Colon (tissue), 2 donors: ENCODE measurements around the gene C12orf42.
"Not testable (repeated sequence)": the region's sequence is repeated elsewhere in the genome, so short reads cannot be mapped to it uniquely, and the experiment has no call there.

ENCODE experiments used
- FAIRE-seq: peaks from 2 replicates; lab custom pipeline; 2012; peaks lifted over from hg19 to GRCh38; lab: Jason Lieb, UNC
- donor health status: control.
- donor health status: control.

Gene C12orf42

DNA sequence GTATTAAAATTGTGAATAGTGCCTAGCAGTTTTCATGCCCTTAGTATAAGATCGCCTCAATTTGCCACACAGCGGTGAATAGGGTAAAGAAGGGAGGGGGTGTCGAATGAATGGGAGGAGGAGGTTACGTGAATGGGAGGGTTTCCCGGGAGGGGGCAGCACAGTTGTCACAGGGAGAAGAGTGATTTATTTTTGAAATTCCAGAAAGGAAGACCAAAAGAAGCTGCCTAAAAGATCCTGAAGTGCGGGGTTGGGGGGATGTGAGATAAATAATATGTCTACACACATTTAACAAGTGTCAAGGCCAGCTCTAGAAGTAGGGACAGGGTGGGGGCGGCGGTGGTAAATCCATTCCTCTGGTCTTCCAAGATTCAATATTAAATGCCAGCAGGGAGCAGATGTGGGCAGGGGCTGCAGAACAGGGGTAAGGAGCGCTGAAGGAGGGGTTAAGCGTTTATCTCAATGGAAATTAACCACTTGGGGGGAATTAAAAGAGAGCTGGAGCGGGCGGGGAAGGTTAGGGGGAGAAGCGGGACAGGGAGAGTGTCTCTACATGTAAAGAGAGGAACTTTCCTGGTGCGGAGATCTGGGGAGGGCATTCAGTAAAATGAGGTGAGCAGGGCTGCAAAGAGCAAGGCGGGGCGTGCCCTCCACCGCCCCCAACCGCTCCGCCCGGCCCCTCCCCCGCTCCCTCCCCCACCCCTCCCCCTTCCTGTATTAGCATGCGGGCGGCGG, 867 bp downstream of the C12orf42 start:
- no peak for FAIRE-seq

DNA sequence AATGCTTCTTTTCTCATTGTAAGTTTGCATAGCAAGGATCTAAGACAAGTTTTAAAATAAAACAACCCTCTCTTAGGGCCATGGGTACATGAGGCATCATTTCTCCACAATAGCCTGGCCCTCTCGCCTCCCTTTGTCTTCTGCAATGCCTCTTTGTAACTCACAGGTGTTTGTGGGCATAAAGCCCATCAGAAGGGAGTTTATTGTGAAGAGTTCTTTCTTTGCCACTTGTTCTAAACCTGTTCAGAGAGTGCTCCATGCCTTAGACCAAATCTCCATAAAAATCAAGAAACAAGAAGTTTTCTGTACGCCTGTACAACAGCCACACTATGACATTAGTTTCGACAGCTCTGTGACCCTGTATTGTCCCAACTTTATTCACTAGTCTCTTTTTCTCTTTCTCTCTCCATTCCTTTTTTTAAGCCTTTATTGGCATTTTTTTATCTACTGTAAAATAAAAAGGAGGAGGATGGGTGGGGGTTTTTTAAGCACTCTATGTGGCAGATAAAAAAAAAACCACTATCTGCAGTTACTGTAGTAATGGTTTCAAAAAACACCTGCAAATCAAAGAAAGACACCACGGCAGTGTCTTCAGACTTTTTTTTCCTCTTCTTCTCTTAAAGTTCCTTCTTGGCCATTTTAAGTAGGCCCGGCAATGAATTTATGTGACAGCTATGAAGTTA, 1.6 kb downstream of the C12orf42 start:
- FAIRE-seq = no peak

DNA sequence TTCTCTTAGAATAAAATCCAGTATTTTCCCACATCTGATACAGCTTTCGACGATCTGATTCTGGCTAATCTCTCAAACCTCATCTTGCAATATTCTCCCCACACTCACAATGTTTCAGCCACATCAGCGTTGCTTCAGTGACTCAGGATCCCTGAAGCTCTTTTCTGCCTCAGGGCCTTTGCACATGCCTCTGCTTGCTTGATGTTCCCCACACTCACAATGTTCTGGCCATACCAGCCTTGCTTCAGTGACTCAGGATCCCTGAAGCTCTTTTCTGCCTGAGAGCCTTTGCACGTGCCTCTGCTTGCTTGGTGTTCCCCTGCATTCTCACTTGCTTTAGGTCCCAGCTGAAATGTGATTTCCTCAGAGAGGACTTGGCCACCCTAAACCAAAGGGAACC, 2.6 kb downstream of the C12orf42 start:
- no peak for FAIRE-seq

DNA sequence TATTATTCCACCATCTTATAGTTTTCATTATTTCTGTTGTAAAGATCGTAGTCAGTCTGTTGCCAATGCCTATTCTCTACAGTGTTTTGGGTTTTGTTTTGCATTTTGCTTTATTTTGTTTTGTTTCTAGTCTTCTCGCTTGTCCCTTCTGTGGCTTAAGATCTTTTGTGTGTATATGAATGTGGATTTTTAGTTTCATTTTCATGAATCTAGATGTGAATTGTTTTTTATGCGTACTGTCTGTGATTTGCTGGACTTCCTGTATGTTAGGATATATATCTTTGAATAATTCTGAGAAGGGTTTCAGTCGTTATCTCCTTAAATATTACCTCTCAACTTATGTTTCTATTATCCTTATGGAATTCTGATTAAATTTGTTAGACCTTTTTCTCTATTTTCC, 13.4 kb downstream of the C12orf42 start:
- FAIRE-seq = no peak

DNA sequence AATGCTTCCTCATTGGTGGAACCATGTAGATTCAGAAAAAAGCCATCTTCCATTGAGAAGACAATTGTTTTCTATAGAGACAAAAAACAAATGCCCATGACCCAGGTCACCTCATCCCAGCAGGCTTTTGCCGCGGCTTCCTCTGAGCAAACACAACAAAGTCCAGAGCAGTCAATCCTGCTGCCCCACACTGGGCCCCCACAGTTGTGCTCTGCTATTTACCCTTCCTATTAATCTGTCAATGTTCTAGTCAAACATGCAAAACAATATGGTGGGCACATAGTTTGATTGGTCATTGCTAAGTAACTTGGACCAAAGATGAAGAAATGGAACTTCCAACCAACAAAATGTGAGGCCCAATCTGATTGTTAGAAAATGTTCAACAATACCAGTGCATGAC, 20.7 kb downstream of the C12orf42 start:
- FAIRE-seq = no peak

DNA sequence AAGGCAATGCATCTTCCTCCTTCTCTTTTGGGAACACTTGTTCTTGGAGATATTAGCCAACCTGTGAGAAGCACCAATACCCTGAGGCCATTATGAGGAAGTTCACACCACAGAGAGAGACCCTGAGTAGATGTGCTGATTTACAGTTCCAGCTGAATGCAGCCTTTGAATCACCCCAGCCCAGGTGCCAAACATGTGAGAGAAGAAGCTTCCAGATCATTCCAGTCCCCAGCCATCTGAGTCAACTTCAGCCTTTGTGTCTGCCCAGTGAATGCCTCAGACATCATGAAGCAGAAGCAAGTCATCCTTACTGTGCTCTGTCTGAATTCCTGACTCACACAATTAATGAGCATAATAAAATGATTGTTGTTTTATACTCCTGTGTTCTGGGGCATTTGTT, 25.1 kb downstream of the C12orf42 start:
- FAIRE-seq = no peak

DNA sequence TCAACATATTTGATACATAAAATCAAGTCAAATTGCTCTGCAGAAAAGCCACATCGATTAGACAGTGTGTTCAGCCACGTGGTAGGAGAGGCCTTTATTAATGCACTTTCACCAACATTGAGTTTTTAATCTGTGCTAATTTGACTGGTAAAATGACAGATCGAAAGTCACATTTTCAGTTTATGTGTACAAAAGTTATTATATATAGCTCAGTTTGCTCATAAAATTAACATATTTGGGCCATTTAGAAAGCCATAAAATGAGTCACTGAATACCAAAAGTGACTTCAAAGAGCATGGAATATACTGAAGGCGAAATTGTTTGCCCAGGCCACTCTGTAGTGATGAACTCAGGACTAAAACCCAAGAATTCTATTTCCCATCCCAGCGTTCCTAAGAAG, 26.0 kb downstream of the C12orf42 start:
- no peak for FAIRE-seq

DNA sequence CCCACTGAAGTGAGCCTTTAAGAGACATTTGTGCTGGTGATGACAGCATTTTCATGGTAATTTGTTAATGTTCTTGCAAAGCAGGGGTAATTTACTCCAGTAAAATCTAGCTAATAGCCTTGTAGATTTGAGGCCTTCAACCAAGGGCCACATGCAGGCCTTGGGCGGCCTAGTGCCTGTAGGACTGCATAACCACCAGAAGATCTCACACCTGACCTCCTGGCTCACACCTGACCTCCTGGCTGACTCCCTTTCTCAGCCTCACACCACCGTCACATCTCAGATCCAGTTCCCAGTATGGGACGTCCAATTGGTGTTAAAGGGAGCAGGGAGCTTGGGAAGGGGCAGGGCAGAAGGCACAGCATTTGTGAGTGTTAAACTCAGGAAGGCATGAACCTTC, 26.9 kb downstream of the C12orf42 start:
- FAIRE-seq = no peak

DNA sequence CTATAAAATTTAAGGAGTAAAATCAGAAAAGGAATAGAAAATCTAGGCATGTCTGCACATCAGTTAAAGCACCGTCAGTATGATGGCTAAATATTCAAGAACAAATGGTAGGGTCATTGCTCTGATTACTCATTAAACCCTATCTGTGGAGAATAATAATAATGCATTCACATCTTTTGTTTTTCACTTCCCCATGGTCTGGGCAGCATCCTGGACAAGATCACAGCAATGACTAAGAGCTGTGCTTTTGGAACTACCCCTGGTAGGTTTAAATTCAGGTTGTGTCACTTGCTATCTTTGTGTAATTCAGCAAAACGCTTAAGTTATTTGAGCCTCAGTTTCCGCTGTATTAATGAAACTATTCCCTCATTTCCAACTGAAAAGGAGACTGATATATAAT, 33.1 kb downstream of the C12orf42 start:
- FAIRE-seq = no peak

DNA sequence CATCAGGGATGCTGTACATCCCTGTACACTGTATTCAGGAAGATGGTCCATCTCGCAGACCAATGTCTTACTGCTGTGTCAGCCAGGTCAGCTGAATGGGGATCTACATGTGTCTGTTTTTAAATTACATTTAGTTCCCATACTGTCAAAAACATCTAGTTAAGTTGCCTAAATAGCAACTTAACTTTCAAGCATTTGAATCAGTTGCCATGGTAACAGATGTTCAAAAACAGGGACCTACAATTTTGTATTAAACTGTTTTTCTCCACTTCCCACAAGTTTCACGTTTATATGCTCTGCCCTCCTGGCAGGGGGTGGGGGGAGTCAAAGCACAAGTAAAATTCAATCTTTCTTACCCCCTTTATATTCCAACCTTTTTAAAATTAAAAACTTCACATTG, 38.3 kb downstream of the C12orf42 start:
- no peak for FAIRE-seq

DNA sequence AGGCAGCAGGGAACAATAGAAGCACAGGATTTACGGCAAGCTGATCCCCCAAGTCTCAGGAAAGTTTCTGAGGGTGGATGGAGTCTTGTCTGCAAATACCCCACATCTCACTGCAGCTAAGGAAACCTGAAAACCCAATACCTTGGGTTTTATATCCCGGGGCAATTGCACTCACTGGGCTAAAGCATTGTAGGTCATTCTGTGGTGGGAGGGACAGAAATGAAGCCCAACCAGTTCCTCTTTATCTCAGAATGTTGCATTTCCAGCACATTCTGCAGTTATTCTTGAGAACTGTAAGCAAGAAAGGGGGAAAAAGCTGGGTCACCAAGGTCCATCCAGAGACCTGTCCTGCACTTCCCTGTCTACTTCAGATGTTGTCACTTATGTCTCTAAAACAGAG, 39.8 kb downstream of the C12orf42 start:
- no peak for FAIRE-seq

DNA sequence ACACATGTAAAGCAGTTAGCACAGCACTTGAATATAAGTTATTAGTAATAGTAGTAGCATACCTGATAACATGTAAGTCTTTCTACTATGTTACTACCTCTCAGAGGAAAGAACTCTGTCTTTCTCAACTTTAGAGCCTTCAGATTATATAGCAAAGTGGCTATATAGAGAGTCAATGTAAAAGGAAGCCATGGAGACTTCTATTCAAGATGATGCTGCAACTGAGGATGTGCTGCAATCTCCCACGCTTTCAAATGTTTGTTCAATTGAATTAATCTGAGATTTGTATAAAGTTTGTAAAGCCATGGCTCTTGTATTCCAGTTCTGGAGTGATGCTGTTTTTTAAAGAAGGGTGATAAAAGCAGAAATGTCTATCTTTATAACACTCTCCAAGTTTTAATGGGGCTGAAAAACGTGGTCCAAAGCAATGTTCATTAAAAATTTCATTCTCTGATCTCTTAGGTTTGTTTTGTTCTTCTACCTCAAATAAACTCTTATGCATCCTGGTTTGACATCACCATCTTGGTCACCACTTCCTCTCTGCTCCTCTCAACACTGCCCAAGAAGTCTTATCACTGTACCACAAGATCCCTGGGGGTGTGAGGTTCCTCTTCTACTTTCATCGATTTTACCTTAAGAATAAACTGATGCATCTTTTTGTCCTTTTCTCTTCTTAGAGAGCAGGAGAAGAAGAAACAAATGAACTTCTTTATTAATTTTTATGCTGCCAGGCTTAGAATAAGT, 40.6 kb downstream of the C12orf42 start:
- FAIRE-seq = no peak

DNA sequence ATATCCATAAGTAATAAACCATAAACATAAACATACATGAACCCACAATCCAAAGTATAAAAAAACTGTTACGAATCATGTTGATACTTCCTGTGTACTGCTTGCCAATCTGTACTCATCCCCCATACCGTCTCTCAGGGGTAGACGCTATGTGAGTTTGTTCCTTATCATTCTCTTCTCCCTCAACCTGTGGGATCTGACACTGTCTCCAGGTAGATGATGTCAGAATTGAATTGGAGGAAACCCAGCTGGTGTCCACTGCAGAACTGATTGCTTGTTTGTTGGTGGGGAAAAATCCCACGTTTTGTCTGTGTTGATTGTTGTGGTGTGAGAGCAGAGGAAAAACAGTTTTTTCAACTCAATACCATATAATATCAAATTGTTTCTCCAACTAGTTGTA, 50.8 kb downstream of the C12orf42 start:
- no peak for FAIRE-seq

DNA sequence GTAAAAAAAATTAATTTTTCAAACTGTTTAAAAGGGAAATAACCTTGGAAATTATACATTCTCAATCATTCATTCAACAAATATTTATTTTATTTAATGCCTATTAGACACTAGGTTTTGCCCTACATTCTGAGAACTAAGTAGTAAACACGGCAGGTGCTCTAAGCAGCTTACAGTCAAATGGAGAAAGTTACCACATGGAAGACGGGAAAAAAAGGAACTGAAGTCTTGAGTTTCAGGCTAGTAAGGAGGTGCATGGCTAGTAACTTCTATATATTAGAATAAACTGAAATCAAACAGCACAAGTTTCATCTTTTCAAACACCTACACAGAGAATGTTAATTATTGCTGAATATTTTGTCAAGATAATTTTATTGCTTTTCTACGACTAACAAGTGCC, 52.9 kb downstream of the C12orf42 start:
- FAIRE-seq = no peak

DNA sequence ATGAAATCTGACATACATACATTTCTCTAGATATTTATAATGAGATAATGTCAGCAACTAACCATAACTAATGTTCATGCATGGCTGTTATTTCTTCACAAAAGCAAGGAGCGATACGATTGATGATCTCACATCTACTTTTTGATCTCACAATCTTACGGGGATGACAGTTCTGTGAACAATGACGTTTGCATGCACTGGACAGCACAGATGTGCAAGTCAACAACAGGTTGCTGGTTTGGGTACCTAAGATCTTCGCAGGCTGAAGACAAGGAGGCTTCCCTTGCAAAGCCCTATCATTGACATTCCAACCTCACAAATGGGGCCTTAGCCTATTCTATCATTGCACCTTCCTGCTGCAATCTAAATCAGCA, 53.6 kb downstream of the C12orf42 start:
- no peak for FAIRE-seq

DNA sequence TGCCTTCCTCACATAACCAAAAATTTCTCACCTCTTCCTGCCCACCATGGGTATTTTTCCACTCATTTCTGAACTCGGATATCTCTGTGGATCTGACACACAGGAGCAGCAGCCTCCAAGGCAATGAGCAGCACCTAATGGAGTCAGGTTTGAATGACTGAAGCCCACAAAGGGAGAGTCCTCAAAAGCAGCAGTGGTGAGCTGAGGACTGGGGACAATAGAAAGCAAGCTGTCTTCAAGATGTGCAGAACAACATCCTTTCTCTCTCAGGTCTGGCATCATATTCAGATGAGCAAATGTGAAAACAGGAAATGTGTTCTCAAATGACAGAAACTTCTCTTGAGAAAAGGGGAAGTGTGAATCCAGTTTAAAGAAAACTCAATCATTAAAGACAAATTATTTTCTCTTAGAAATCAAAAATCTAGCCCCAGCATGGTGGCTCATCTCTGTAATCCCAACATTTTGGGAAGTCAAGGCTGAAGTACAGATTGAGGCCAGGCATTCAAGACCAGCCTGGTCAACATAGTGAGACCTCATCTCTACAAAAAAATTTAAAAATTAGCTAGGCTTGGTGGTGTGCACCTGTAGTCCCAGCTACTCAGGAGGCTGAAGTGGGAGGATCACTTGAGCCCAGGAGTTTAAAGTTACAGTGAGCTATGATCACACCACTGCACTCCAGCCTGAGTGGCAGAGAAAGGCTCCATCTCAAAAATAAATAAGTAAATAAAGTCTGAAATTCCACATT, 54.2 kb downstream of the C12orf42 start:
- no peak for FAIRE-seq

DNA sequence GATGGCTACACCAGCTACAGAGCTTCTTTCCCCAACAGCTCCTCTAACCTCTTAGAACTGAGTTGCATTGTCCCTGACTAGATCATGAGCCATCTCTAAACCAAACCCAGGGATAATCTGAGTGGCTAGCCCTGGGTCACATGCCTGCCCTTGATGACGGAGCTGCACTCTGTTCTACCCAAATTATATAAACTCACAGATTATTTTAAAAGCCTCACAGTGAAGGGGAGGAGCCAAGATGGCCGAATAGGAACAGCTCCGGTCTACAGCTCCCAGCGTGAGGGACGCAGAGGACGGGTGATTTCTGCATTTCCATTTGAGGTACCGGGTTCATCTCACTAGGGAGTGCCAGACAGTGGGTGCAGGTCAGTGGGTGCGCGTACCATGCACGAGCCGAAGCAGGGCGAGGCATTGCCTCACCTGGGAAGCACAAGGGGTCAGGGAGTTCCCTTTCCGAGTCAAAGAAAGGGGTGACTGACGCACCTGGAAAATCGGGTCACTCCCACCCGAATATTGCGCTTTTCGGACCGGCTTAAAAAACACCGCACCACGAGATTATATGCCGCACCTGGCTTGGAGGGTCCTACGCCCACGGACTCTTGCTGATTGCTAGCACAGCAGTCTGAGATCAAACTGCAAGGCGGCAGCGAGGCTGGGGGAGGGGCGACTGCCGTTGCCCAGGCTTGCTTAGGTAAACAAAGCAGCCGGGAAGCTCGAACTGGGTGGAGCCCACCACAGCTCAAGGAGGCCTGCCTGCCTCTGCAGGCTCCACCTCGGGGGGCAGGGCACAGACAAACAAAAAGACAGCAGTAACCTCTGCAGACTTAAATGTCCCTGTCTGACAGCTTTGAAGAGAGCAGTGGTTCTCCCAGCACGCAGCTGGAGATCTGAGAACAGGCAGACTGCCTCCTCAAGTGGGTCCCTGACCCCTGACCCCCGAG, 61.3 kb downstream of the C12orf42 start:
- not testable (repeated sequence) for FAIRE-seq

DNA sequence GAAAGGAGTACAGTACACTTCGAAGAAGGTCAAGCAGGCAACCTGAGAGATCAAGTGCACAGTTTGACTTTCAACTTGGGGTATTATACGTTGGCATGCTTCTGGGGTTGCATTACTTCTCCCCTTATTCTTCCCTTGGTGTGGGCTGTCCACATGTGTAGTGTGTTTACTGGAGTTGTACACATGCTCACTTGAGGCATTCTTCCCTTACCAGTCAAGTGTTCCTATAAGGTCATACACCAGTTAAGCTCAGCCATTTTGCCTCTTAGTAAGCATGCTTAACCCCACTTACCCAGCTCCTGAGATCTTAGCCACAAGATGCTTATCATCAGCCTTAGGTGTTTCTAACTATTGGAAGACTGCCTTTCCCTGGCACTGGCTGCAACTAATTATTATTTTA, 63.8 kb downstream of the C12orf42 start:
- no peak for FAIRE-seq

DNA sequence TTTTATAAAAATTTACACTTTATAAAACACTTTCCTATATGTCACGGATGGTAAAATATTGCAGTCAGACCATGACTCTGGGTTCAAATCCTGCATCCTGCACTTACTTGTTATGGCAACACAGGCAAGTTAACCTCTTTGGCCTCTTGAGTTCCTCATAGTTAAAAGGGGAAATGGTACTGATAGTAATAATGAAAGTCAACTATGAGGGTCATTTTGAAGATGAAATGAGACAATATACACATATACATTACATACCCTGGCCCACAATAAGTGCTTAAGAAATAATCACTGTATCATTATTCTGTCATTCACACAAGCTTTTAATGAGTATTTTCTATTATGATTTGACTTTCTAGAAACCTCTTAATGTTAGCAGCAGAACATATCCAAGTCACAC, 64.4 kb downstream of the C12orf42 start:
- FAIRE-seq = no peak

DNA sequence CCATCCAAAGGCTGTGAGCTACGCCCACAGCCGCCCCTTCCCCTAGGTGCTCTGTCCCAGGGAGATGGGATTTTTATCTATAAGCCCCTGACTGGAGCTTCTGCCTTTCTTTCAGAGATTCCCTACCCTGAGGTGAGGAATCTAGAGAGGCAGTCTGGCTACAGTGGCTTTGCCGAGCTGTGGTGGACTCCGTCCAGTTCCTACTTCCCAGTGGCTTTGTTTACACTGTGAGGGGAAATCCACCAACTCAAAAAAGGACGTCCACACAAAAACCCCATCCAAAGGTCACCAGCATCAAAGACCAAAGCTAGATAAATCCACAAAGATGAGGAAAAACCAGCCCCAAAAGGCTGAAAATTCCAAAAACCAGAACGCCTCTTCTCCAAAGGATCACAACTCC, 70.1 kb downstream of the C12orf42 start:
- not testable (repeated sequence) for FAIRE-seq

DNA sequence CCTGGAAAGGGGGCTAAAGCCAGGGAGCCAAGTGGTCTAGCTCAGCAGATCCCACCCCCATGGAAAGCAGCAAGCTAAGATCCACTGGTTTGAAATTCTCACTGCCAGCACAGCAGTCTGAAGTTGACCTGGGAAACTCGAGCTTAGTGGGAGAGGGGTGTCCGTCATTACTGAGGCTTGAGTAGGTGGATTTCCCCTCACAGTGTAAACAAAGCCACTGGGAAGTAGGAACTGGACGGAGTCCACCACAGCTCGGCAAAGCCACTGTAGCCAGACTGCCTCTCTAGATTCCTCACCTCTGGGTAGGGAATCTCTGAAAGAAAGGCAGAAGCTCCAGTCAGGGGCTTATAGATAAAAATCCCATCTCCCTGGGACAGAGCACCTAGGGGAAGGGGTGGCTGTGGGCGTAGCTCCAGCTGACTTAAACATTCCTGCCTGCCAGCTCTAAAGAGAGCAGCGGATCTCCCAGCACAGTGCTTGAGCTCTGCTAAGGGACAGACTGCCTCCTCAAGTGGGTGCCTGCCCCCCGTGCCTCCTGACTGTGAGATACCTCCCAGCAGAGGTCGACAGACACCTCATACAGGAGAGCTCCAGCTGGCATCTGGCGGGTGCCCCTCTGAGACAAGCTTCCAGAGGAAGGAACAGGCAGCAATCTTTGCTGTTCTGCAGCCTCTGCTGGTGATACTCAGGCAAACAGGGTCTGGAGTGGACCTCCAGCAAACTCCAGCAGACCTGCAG, 70.8 kb downstream of the C12orf42 start:
- not testable (repeated sequence) for FAIRE-seq
